GM13977 (cell line): Measurements from ENCODE around the gene SLC4A1.
A peak's percentile ranks its signal among the peaks of the same experiment; 100 is the strongest.

Experiments used
- DNase-seq: peaks from one replicate; pipeline ENCODE4 v3.0.0; 2012; ENCODE audit warnings: low spot score
- in situ Hi-C: fragments of 300-500 bp; cut with MboI; formaldehyde crosslinking; loops from one replicate; pipeline ENCODE4 v1.12.0; 2022; ENCODE audit warnings: low sequenced_read_pairs, low pct_unique_long_range_greater_than_20kb, mixed read lengths, inconsistent platforms; ENCODE audit not compliant: unreplicated experiment
- TF ChIP-seq, protein P1 (sequence below): IDR thresholded peaks from 2 replicates; pipeline ENCODE4 v1.5.1; 2012; ENCODE audit warnings: mild to moderate bottlenecking, control low read depth; ENCODE audit not compliant: insufficient read depth; ENCODE audit errors: extremely low read depth, missing control alignments

The SLC4A1 gene

DNA sequence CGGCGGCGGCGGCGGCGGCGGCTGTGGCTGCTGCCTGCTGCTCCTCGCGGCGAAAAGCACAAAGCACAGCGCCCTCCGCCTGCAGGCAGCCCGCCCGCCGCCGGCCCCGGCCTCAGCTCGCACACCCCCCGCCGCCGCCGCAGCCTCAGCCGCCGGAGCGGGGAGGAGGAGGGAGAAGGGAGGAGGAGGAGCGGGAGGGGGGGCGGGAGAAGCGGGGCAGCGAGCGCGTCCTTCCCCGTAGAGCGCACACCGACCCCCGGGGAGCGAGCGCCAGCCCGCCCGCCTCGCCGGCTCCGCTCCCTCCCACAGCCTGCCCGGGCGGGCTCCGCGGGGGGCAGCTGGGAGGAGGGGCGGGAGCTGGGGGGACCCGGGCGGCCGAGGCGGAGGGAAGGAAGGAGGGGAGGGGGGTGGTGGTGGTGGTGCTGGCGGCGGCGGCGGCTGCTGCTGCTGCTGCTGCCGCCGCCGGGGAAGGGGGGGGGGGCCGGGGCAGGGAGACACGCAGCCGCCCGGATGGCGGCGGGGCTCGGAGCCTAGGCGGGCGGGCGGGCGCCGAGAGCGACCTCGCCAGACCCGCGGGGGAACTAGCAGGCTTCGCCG lies 48.2 kb downstream of the SLC4A1 start, which contains the start of gene UBTF:
Gene UBTF (minus strand): TSS at position 60 of the 597 bp plus-strand sequence. CDS start 1,446 bp downstream, outside the sequence.
- TF ChIP-seq, protein P1, sequence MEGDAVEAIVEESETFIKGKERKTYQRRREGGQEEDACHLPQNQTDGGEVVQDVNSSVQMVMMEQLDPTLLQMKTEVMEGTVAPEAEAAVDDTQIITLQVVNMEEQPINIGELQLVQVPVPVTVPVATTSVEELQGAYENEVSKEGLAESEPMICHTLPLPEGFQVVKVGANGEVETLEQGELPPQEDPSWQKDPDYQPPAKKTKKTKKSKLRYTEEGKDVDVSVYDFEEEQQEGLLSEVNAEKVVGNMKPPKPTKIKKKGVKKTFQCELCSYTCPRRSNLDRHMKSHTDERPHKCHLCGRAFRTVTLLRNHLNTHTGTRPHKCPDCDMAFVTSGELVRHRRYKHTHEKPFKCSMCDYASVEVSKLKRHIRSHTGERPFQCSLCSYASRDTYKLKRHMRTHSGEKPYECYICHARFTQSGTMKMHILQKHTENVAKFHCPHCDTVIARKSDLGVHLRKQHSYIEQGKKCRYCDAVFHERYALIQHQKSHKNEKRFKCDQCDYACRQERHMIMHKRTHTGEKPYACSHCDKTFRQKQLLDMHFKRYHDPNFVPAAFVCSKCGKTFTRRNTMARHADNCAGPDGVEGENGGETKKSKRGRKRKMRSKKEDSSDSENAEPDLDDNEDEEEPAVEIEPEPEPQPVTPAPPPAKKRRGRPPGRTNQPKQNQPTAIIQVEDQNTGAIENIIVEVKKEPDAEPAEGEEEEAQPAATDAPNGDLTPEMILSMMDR, result peak; percentile 34
- DNase-seq, result peak; percentile 72
- in situ Hi-C loops, result loop anchor here (25.0 kb wide), 1 partner anchor 293 kb away; the partner anchor contains the start of gene GPATCH8

DNA sequence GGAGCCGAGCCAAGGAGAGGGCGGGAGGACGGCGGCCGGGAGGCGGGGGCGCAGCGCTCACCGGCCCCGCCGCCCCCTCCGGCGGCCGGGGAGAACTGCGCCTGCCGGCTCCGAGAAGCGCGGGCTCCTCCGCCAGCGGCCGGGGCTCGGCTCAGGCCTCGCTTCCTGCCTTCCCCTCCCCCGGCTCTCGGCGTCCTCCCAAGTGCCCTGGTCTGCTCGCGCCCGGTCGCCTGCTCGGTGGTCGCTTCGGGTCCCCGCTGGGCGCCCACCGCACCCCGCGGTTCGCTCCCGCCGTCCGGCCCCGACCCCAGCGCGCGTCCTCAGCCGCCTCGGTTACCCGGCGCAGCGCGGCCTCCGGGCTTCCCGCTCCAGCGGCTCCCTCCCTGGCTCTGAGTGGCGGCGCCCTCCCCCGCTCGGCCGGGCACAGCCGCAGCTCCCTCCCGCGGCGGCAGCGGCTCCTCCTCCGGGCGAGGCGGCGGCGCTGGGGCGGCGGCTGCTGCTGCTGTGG lies 48.8 kb downstream of the SLC4A1 start:
- TF ChIP-seq, protein P1, result peak; percentile 48
- DNase-seq, result peak; percentile 88
- in situ Hi-C loops, result loop anchor here (25.0 kb wide), 1 partner anchor 293 kb away; the partner anchor contains the start of gene GPATCH8

DNA sequence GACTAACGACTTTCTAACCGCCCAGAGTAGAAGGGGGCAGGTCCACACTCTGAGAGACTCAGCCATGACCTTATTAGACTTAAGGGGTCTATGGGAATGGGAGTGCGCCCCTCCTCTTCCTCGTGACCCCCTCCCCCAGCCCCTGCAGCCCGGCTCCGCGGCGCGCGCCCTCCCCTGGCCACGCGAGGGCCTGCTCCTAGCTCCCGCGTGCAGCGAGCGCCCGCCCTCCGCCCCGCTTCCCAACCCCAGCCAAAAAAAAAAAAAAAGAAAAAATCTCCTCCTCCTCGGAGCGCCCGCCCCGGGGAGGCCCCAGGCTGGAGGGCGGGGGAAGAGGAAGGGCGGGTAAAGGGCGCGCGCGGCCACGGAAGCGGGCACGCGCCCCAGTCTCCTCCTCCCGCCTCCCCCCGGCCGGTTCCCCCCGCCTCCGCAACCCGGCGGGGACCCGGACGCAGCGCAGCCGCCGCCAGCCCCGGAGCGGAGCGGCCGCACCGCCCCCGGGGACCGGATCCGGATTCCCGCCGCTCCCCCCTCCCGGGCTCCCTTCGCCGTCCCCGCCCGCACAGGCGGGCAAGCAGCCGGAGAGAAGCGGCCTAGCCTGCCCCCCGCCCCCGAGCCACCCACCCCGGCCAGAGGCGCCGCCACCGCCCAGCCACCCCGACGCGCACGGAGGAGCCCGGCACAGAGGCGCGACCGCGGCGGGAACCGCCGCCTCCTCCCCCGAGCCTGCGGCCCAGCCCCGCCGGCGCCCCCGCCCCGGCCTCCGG lies 49.4 kb downstream of the SLC4A1 start:
- in situ Hi-C loops, result loop anchor here (25.0 kb wide), 1 partner anchor 294 kb away; the partner anchor contains the start of gene GPATCH8
- TF ChIP-seq, protein P1, result peak; percentile 68
- peak; percentile 96 for DNase-seq

DNA sequence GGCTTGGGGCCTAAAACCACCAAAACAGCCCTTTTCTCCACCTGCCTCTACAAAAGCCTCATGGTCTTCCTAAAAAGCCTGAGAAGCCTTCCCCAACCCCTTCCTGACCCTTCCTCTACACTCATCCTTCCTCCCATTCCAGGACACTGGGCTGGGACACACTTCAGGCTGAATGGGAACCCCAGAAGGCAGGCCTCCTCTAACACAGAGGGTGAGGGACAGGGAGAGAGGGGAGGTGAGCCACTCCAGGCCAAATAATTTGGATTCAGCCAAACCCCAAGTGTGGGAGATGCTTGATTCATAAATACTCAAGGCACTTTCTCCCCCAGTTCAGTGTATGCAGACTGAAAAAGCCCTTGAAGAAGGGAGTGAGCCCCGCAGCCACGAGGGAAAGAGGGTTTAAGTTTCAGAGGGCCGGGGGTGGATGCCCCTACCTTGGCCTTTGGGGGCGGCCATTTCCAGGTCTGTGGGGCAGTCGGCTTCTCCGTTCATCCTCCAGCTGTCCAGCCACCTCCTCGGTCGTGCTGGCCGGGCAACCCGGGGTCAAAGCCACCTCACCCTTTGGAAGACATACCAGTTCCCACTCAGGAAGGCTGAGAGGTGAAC lies 50.1 kb downstream of the SLC4A1 start:
- in situ Hi-C loops, result loop anchor here (25.0 kb wide), 1 partner anchor 294 kb away; the partner anchor contains the start of gene GPATCH8
- TF ChIP-seq, protein P1, result no peak
- no peak for DNase-seq

DNA sequence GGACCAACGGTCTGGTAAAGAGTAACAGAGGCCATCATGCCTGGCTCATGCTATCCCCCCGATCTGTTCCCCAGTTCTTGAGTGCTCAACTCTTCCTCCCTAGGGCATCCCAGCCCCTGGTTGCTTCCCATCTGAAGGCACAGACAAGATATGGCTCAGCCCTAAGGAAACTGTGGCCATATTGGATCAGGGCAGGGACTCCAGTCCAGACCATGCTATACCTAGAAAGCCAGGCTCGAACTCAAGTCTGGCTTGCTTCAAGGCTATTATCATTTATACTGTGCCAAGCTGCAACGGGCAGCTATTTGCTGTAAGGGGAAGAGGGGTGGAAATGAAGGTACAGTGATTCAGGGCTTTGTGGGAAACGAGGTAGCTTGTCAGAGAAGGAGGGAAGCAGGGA lies 51.2 kb downstream of the SLC4A1 start:
- DNase-seq, result no peak
- in situ Hi-C loops, result loop anchor here (25.0 kb wide), 1 partner anchor 296 kb away; the partner anchor contains the start of gene GPATCH8

DNA sequence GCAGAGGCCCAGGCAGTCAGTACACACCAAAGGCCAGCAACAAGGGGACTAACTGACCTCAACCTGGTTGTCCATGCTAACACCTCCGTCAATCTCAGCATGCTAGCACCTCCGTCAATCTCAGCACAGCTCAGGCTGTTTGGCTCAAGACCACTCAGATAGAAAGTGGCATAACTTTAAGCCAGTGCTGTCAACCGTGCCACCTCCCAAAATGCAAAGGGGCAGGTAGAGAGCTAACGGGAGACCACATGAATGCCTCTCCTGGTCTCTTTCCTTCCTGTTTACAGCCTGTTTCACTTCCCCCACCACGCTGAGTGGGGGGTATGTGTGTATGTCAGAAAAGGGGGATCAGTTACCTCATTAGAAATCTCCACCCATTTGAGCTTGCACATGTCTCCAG lies 51.8 kb downstream of the SLC4A1 start:
- in situ Hi-C loops, result loop anchor here (25.0 kb wide), 1 partner anchor 296 kb away; the partner anchor contains the start of gene GPATCH8
- DNase-seq, result peak; percentile 56

More for the DNA sequence above, 51.2 kb downstream of the SLC4A1 start:
- TF ChIP-seq, protein P1, result no peak

More for the DNA sequence above, 51.8 kb downstream of the SLC4A1 start:
- TF ChIP-seq, protein P1, result no peak
